ENCODE results near the gene SH2D5. TPM values are rescaled to one million over a fixed set of nuclear protein-coding genes. Genes with fewer than 3 reads are reported as not detected.

SH2D5 gene
- total RNA-seq, 1 experiment from 2014 or later, result 8.7 TPM

GRCh38 chr1:20695515-20695914 lies 37.0 kb downstream of the SH2D5 start:
- no peak overlapping the region for H4K5ac ChIP-seq (ENCODE audit: insufficient read length, low read depth, low read length)

More at GRCh38 chr1:20695515-20695914, 37.0 kb downstream of the SH2D5 start:
- no peaks in the 10 kb centered on the region for H3K27me3 ChIP-seq (ENCODE audit: insufficient read depth, low read length)
- no peak overlapping the region for H3T11ph ChIP-seq (ENCODE audit: low read length)
- peaks cover 9 to 17% of the 10 kb centered on the region in 2 experiments; a peak in 3 of 4 replicates for H3K4me1 Mint-ChIP-seq
- H3K14ac ChIP-seq (ENCODE audit: insufficient read depth, low read length), result no peak overlapping the region
- no peak overlapping the region for H3K9ac ChIP-seq (ENCODE audit: extremely low read depth, insufficient read length, low read length)
- no peaks in the 10 kb centered on the region for H3K9me3 Mint-ChIP-seq
- no peak overlapping the region for H2BK120ac ChIP-seq (ENCODE audit: low read depth, low read length, poor library complexity, severe bottlenecking)
- DNase-seq, result no peak
- H3K56ac ChIP-seq (ENCODE audit: insufficient read length, low read depth, low read length), result no peak overlapping the region
- no peak overlapping the region for H2AFZ ChIP-seq (ENCODE audit: low read length)
- peaks cover 0 to 2% (median 0%) of the 10 kb centered on the region in 3 experiments; a peak in 1 of 7 replicates for H3K36me3 Mint-ChIP-seq (ENCODE audit: insufficient read depth in 1 of 3, low read depth in 3 of 3)
- H4K91ac ChIP-seq (ENCODE audit: insufficient read length, low read depth, low read length), result no peak overlapping the region
- no peak overlapping the region for H3K4me2 ChIP-seq (ENCODE audit: insufficient read depth, insufficient read length, low read length)
- no peak overlapping the region for H2BK5ac ChIP-seq (ENCODE audit: insufficient read length, low read length)
- peak overlapping the region in 1 of 2 experiments; percentile 35; a peak in 1 of 5 replicates for H3K4me3 Mint-ChIP-seq
- H3K27me3 Mint-ChIP-seq (ENCODE audit: low read depth), result peaks cover 11% of the 10 kb centered on the region
- H2BK20ac ChIP-seq (ENCODE audit: low read depth, low read length, poor library complexity, severe bottlenecking), result no peak overlapping the region
- no CpG with 5 or more reads among the region's 10 CpGs for WGBS (ENCODE audit: extremely low coverage, insufficient read length, low lambda C conversion rate)
- H2BK15ac ChIP-seq (ENCODE audit: low read depth, low read length), result no peak overlapping the region
- no peak overlapping the region for H3K18ac ChIP-seq (ENCODE audit: insufficient read length, low read depth, low read length)
- no peak overlapping the region for H3K27ac ChIP-seq (ENCODE audit: insufficient read length, low read depth, low read length)
- no peaks in the 10 kb centered on the region for H3K79me2 ChIP-seq (ENCODE audit: insufficient read depth, low read length)
- no peaks in the 10 kb centered on the region for H3K79me1 ChIP-seq (ENCODE audit: insufficient read depth, low read depth, low read length, poor library complexity, severe bottlenecking)
- no peaks in the 10 kb centered on the region for H3K4me1 ChIP-seq (ENCODE audit: insufficient read depth, low read length)
- H3K9me3 ChIP-seq (ENCODE audit: control insufficient read depth, low read depth, low read length), result no peaks in the 10 kb centered on the region
- no peaks in the 10 kb centered on the region for H4K20me1 ChIP-seq (ENCODE audit: control insufficient read depth, insufficient read depth, insufficient read length)
- H3K4ac ChIP-seq (ENCODE audit: low read depth, low read length), result no peak overlapping the region
- H4K8ac ChIP-seq (replicated peaks; ENCODE audit: insufficient read length, low read depth, low read length), result no peak overlapping the region
- no peak overlapping the region for H2AK5ac ChIP-seq (ENCODE audit: insufficient read length, low read length)
- no peak for TF ChIP-seq CTCF (conservative IDR thresholded peaks at IDR 0.05)
- H3K27ac Mint-ChIP-seq, result peak overlapping the region in 1 of 3 experiments; percentile 19; a peak in 1 of 7 replicates
- peaks cover 10% of the 10 kb centered on the region for H3K23me2 ChIP-seq (ENCODE audit: insufficient read length, low read depth, low read length, poor library complexity, severe bottlenecking)
- no peak overlapping the region for H2BK12ac ChIP-seq (ENCODE audit: insufficient read length, low read depth, low read length)
- no peak overlapping the region for H3K23ac ChIP-seq (ENCODE audit: insufficient read length, low read depth, low read length)

Data from H9 (cell line).